ENCODE measurements around the gene HDDC2.

The HDDC2 gene

GRCh38 chr6:125301435-125302391, at the start of gene HDDC2:
HDDC2 (minus strand) TSS chr6:125301967; CDS start chr6:125301932, 35 bp downstream.
- DNase-seq = peak; percentile 84

- DNase-seq = no peak
Measured at GRCh38 chr6:125346926-125347563, 45.3 kb upstream of the HDDC2 start.

GRCh38 chr6:125346201-125346925, 44.6 kb upstream of the HDDC2 start:
- no peak for DNase-seq

GRCh38 chr6:125341460-125341859, 39.7 kb upstream of the HDDC2 start:
- no peak for DNase-seq

GRCh38 chr6:125340991-125341390, 39.2 kb upstream of the HDDC2 start:
- DNase-seq = no peak

GRCh38 chr6:125340175-125340835, 38.5 kb upstream of the HDDC2 start:
- no peak for DNase-seq

- DNase-seq = no peak
Measured at GRCh38 chr6:125339653-125340052, 37.9 kb upstream of the HDDC2 start.

GRCh38 chr6:125338381-125338780, 36.6 kb upstream of the HDDC2 start:
- DNase-seq = no peak

GRCh38 chr6:125337706-125338105, 35.9 kb upstream of the HDDC2 start:
- no peak for DNase-seq

GRCh38 chr6:125332664-125333063, 30.9 kb upstream of the HDDC2 start:
- DNase-seq = no peak

- DNase-seq = no peak
Measured at GRCh38 chr6:125325586-125325985, 23.8 kb upstream of the HDDC2 start.

- DNase-seq = no peak
Measured at GRCh38 chr6:125323376-125323775, 21.6 kb upstream of the HDDC2 start.

- DNase-seq = peak; percentile 30
Measured at GRCh38 chr6:125316621-125317020, 14.9 kb upstream of the HDDC2 start.

- no peak for DNase-seq
Measured at GRCh38 chr6:125315548-125315947, 13.8 kb upstream of the HDDC2 start.

GRCh38 chr6:125314009-125314581, 12.3 kb upstream of the HDDC2 start:
- peak; percentile 72 for DNase-seq

- DNase-seq = no peak
Measured at GRCh38 chr6:125312950-125313349, 11.2 kb upstream of the HDDC2 start.

- DNase-seq = no peak
Measured at GRCh38 chr6:125312478-125312877, 10.7 kb upstream of the HDDC2 start.

- peak; percentile 20 for DNase-seq
Measured at GRCh38 chr6:125310994-125311649, 9.4 kb upstream of the HDDC2 start.

GRCh38 chr6:125307964-125308615, 6.3 kb upstream of the HDDC2 start:
- no peak for DNase-seq

- DNase-seq = no peak
Measured at GRCh38 chr6:125307150-125307838, 5.5 kb upstream of the HDDC2 start.

- DNase-seq = no peak
Measured at GRCh38 chr6:125306756-125307149, 5.0 kb upstream of the HDDC2 start.
